PFSK-1 (cell line): Measurements from ENCODE around the gene EVI5.

Source experiments
- FOXP2 ChIP-seq: optimal IDR thresholded peaks from 2 replicates; pipeline ENCODE3; 2011; ENCODE audit warnings: borderline replicate concordance, control low read depth, inconsistent platforms; ENCODE audit not compliant: insufficient read depth; ENCODE audit errors: extremely low read length, extremely low read depth
- POLR2AphosphoS5 ChIP-seq: IDR thresholded peaks from 2 replicates; pipeline ENCODE4 v1.6.1; 2012; ENCODE audit warnings: low read depth, mild to moderate bottlenecking, control low read depth, low read length, moderate library complexity
- SIN3A ChIP-seq: IDR thresholded peaks from 2 replicates; pipeline ENCODE4 v1.6.1; 2012; ENCODE audit warnings: mild to moderate bottlenecking, low read length, moderate library complexity, borderline replicate concordance; ENCODE audit not compliant: insufficient read depth
- TAF1 ChIP-seq: IDR thresholded peaks from 2 replicates; pipeline ENCODE4 v1.6.1; 2012; ENCODE audit warnings: low read length, control low read depth, borderline replicate concordance; ENCODE audit not compliant: insufficient read depth
- TF ChIP-seq, protein P1 (sequence below), 2 experiments: IDR thresholded peaks; 2 replicates each; pipeline versions ENCODE4 v1.6.1 to v1.8.0; 2011 to 2012; ENCODE audit warnings: low read depth in 2 of 2, low read length in 2 of 2, control low read depth in 1 of 2, inconsistent platforms in 1 of 2, mild to moderate bottlenecking in 1 of 2, moderate library complexity in 1 of 2; ENCODE audit not compliant: insufficient read depth in 1 of 2

Gene EVI5

DNA sequence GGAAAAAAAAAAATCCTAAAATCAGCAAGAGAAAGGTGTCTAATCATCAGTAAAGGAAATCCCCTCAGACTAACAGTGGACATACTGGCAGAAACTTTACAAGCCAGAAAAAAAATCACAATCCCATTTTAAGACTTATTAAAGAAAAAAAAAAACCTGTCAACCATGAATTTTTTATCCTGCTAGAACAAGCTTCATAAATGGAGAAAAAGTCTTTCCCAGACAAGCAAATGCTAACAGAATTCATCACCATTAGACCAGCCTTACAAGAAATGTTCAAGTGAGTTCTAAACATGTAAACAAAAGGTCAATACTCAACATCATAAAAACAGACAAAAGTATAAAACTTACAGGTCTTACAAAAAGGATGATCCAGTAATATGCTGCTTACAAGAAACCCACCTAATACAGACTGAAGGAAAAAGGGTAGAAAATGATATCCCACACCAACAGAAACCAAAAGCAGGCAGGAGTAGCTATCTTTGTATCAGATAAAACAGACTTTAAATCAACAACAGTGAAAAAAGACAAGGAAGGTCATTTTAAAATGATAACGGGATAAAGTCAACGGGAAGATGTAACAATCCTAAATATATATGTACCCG, 129.6 kb downstream of the EVI5 start:
- TF ChIP-seq TAF1 (no peak), SIN3A (no peak), POLR2AphosphoS5 (no peak), FOXP2 (no peak)
- TF ChIP-seq, protein P1, sequence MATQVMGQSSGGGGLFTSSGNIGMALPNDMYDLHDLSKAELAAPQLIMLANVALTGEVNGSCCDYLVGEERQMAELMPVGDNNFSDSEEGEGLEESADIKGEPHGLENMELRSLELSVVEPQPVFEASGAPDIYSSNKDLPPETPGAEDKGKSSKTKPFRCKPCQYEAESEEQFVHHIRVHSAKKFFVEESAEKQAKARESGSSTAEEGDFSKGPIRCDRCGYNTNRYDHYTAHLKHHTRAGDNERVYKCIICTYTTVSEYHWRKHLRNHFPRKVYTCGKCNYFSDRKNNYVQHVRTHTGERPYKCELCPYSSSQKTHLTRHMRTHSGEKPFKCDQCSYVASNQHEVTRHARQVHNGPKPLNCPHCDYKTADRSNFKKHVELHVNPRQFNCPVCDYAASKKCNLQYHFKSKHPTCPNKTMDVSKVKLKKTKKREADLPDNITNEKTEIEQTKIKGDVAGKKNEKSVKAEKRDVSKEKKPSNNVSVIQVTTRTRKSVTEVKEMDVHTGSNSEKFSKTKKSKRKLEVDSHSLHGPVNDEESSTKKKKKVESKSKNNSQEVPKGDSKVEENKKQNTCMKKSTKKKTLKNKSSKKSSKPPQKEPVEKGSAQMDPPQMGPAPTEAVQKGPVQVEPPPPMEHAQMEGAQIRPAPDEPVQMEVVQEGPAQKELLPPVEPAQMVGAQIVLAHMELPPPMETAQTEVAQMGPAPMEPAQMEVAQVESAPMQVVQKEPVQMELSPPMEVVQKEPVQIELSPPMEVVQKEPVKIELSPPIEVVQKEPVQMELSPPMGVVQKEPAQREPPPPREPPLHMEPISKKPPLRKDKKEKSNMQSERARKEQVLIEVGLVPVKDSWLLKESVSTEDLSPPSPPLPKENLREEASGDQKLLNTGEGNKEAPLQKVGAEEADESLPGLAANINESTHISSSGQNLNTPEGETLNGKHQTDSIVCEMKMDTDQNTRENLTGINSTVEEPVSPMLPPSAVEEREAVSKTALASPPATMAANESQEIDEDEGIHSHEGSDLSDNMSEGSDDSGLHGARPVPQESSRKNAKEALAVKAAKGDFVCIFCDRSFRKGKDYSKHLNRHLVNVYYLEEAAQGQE (IDR thresholded peaks at IDR 0.05; ENCODE audit: insufficient read depth in 1 of 2, low read depth in 2 of 2, low read length in 2 of 2): no peak

DNA sequence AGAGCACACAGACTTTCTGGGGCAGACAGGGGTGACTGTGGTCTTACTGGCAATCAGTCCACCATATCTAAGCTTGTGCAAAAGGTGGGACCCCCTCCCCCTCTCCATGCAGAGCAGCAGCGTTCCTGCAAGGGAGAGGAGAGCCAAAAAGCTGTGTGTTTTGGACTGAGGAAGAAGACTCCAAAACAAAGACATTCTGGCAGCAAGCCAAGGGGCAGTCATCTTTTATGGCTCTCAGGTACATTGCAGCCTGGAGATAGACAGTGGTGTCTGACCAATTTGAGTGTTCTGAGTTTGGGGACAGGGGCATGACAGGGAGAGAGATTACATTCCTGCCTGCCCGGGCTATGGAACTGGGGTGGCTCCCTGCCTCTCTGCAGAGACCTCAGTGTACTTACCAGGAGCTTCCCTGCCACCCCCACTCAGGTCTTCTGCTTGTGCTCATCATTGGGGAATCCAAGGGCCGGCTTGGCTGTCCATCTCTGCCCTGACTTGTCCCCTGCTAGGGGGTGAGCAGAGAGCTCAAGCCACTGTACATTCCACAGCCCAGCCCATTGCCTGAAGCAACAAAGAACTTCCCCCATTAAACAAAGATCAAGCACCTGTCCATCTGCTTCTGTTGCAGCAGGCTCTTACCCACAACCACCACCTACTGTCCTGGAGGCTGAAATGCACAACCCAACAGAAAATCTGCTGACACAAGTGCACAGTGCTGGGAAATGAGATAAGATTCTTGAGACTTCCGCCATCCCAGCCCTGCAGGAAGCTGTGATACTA, 131.1 kb downstream of the EVI5 start:
- TF ChIP-seq FOXP2: no peak

DNA sequence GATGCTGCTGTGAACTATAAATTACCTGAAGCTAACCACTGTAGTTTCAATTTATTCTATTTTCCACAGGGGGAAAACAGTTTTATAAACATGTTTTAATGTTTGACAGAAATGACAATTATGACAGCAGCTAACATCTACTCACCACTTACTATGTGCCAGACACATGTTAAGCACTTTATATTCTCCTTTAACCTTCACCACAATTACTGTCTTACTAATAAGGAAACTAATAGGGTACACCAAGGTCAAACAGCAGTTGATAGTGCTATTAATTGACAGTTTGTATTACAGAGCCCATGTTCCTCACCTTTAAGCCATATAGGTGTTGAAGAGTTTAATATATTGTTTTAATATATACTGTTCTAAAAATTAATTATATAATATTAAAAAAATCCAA, 146.4 kb downstream of the EVI5 start:
- TF ChIP-seq FOXP2 (no peak), POLR2AphosphoS5 (no peak), TAF1 (no peak), SIN3A (no peak)
- TF ChIP-seq, protein P1 (IDR thresholded peaks at IDR 0.05; ENCODE audit: insufficient read depth in 1 of 2, low read depth in 2 of 2, low read length in 2 of 2): no peak

DNA sequence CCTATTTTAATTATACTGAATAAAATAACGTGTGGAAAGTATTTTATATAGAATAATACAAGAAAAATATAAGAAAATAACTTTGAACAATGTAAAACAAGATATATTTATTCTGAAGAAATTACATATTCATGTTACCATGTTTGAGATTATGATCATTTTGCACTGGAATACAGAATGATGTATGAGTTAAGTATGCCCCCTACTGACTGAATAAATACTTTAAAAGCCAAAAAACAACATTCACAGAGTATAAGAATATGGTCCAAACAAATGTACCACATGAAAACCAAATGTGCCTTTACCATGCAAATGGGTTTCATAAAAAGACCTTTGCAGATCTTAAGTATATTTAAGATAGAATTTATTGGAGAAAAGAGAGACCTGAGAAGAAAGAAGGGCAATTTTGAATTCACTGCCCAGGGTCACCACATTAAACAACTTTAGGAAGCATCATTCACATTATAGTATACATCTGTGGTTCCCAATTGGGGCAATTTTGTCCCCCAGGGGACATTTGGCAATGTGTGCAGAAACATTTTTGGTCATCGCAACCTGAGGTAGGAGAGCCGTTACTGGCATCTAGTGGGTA, 161.6 kb downstream of the EVI5 start:
- TF ChIP-seq, protein P1 (IDR thresholded peaks at IDR 0.05; ENCODE audit: insufficient read depth in 1 of 2, low read depth in 2 of 2, low read length in 2 of 2): no peak
- no peak for TF ChIP-seq TAF1
- TF ChIP-seq FOXP2: no peak
- no peak for TF ChIP-seq POLR2AphosphoS5
- TF ChIP-seq SIN3A: no peak

DNA sequence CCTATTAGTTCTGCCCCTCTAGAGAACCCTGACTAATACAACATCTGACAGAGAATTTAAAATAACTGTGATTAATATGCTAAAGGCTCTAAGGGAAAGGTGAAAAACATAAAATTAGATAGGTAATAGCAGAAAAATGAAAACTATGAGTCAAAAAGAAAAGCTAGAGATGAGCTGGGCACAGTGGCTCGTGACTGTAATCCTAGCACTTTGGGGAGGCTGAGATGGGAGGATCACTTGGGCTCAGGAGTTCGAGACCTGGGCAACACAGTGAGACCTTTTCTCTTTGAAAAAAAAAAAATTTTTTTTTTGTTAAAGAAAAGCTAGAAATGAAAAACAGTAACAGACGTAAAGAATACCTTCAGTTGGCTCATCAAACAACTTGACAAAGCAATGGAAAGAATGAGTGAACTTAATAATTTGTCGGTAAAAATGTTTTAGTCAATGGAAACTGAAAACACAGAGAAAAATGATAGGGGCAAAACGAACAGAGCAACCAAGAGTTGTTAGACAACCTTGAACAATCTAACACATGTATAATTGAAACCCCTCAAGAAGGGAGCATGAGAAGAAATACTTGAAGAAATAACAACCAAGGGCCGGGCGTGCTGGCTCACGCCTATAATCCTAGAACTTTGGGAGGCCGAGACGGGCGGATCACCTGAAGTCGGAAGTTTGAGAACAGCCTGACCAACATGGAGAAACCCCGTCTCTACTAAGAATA, 165.3 kb downstream of the EVI5 start:
- TF ChIP-seq, protein P1 (IDR thresholded peaks at IDR 0.05; ENCODE audit: insufficient read depth in 1 of 2, low read depth in 2 of 2, low read length in 2 of 2): no peak
- TF ChIP-seq TAF1: no peak
- TF ChIP-seq POLR2AphosphoS5: no peak
- no peak for TF ChIP-seq FOXP2
- no peak for TF ChIP-seq SIN3A
